ENCODE results near the gene MAGI2.

The MAGI2 gene

GRCh38 chr7:78803501-78804127 lies 649.9 kb downstream of the MAGI2 start:
- no peaks in the 10 kb centered on the region for H3K27me3 Mint-ChIP-seq
- H3K9me3 Mint-ChIP-seq = peaks cover 2% of the 10 kb centered on the region
- no peak overlapping the region for H3K27ac Mint-ChIP-seq
- no peak for DNase-seq
- H3K4me1 Mint-ChIP-seq = no peaks in the 10 kb centered on the region
- no peak overlapping the region for H3K4me3 Mint-ChIP-seq
- CTCF ChIA-PET = no interaction called here
- H3K36me3 Mint-ChIP-seq = no peaks in the 10 kb centered on the region

GRCh38 chr7:78794101-78794500 lies 659.4 kb downstream of the MAGI2 start:
- H3K4me3 Mint-ChIP-seq = no peak overlapping the region
- no peaks in the 10 kb centered on the region for H3K36me3 Mint-ChIP-seq
- no peaks in the 10 kb centered on the region for H3K27me3 Mint-ChIP-seq
- H3K9me3 Mint-ChIP-seq = peaks cover 2% of the 10 kb centered on the region
- H3K4me1 Mint-ChIP-seq = no peaks in the 10 kb centered on the region
- no peak overlapping the region for H3K27ac Mint-ChIP-seq
- no peak for DNase-seq
- CTCF ChIA-PET = no interaction called here

- Mint-ChIP-seq H3K4me3 (no peak overlapping the region), H3K9me3 (peaks cover 6% of the 10 kb centered on the region), H3K36me3 (no peaks in the 10 kb centered on the region), H3K27me3 (no peaks in the 10 kb centered on the region), H3K4me1 (no peaks in the 10 kb centered on the region), H3K27ac (no peak overlapping the region)
- no peak for DNase-seq
- CTCF ChIA-PET = no interaction called here
Measured at GRCh38 chr7:78792624-78793023, 660.8 kb downstream of the MAGI2 start.

GRCh38 chr7:78792006-78792405 lies 661.5 kb downstream of the MAGI2 start:
- Mint-ChIP-seq H3K27ac (no peak overlapping the region), H3K9me3 (peaks cover 6% of the 10 kb centered on the region), H3K4me3 (no peak overlapping the region), H3K27me3 (no peaks in the 10 kb centered on the region), H3K4me1 (no peaks in the 10 kb centered on the region), H3K36me3 (no peaks in the 10 kb centered on the region)
- CTCF ChIA-PET = no interaction called here
- no peak for DNase-seq

- CTCF ChIA-PET = no interaction called here
- no peak for DNase-seq
- no peaks in the 10 kb centered on the region for H3K36me3 Mint-ChIP-seq
- H3K27ac Mint-ChIP-seq = no peak overlapping the region
- H3K9me3 Mint-ChIP-seq = peaks cover 4% of the 10 kb centered on the region
- H3K27me3 Mint-ChIP-seq = no peaks in the 10 kb centered on the region
- H3K4me3 Mint-ChIP-seq = no peak overlapping the region
- no peaks in the 10 kb centered on the region for H3K4me1 Mint-ChIP-seq
Measured at GRCh38 chr7:78788464-78788863, 665.0 kb downstream of the MAGI2 start.

- DNase-seq = no peak
- no peaks in the 10 kb centered on the region for H3K27me3 Mint-ChIP-seq
- no peak overlapping the region for H3K27ac Mint-ChIP-seq
- H3K36me3 Mint-ChIP-seq = no peaks in the 10 kb centered on the region
- H3K4me1 Mint-ChIP-seq = no peaks in the 10 kb centered on the region
- H3K9me3 Mint-ChIP-seq = peaks cover 4% of the 10 kb centered on the region
- H3K4me3 Mint-ChIP-seq = no peak overlapping the region
- CTCF ChIA-PET = no interaction called here
Measured at GRCh38 chr7:78787854-78788253, 665.6 kb downstream of the MAGI2 start.

GRCh38 chr7:78786055-78786454 lies 667.4 kb downstream of the MAGI2 start:
- CTCF ChIA-PET = no interaction called here
- Mint-ChIP-seq H3K4me1 (no peaks in the 10 kb centered on the region), H3K4me3 (no peak overlapping the region), H3K27me3 (no peaks in the 10 kb centered on the region), H3K9me3 (peaks cover 4% of the 10 kb centered on the region), H3K36me3 (no peaks in the 10 kb centered on the region), H3K27ac (no peak overlapping the region)
- DNase-seq = no peak

- no peaks in the 10 kb centered on the region for H3K36me3 Mint-ChIP-seq
- H3K9me3 Mint-ChIP-seq = no peaks in the 10 kb centered on the region
- no peak for DNase-seq
- H3K4me1 Mint-ChIP-seq = no peaks in the 10 kb centered on the region
- no peaks in the 10 kb centered on the region for H3K27me3 Mint-ChIP-seq
- no peak overlapping the region for H3K27ac Mint-ChIP-seq
- no peak overlapping the region for H3K4me3 Mint-ChIP-seq
- CTCF ChIA-PET = no interaction called here
Measured at GRCh38 chr7:78783179-78783962, 670.1 kb downstream of the MAGI2 start.

- Mint-ChIP-seq H3K4me3 (no peak overlapping the region), H3K36me3 (no peaks in the 10 kb centered on the region), H3K4me1 (no peaks in the 10 kb centered on the region), H3K27ac (no peak overlapping the region), H3K27me3 (no peaks in the 10 kb centered on the region), H3K9me3 (no peaks in the 10 kb centered on the region)
- CTCF ChIA-PET = no interaction called here
- no peak for DNase-seq
Measured at GRCh38 chr7:78780560-78780959, 672.9 kb downstream of the MAGI2 start.

- Mint-ChIP-seq H3K27me3 (no peaks in the 10 kb centered on the region), H3K27ac (no peak overlapping the region), H3K36me3 (no peaks in the 10 kb centered on the region), H3K9me3 (no peaks in the 10 kb centered on the region), H3K4me3 (no peak overlapping the region), H3K4me1 (no peaks in the 10 kb centered on the region)
- CTCF ChIA-PET = no interaction called here
- DNase-seq = no peak
Measured at GRCh38 chr7:78779788-78780187, 673.7 kb downstream of the MAGI2 start.

- Mint-ChIP-seq H3K4me1 (no peaks in the 10 kb centered on the region), H3K4me3 (no peak overlapping the region), H3K27ac (no peak overlapping the region), H3K27me3 (no peaks in the 10 kb centered on the region), H3K9me3 (no peaks in the 10 kb centered on the region), H3K36me3 (no peaks in the 10 kb centered on the region)
- no peak for DNase-seq
- CTCF ChIA-PET = no interaction called here
Measured at GRCh38 chr7:78777829-78778228, 675.6 kb downstream of the MAGI2 start.

- H3K4me1 Mint-ChIP-seq = no peaks in the 10 kb centered on the region
- CTCF ChIA-PET = no interaction called here
- no peak for DNase-seq
- H3K4me3 Mint-ChIP-seq = no peak overlapping the region
- no peaks in the 10 kb centered on the region for H3K9me3 Mint-ChIP-seq
- H3K36me3 Mint-ChIP-seq = no peaks in the 10 kb centered on the region
- H3K27ac Mint-ChIP-seq = no peak overlapping the region
- H3K27me3 Mint-ChIP-seq = peaks cover 4% of the 10 kb centered on the region
Measured at GRCh38 chr7:78770422-78771410, 682.8 kb downstream of the MAGI2 start.

GRCh38 chr7:78769481-78770101 lies 683.9 kb downstream of the MAGI2 start:
- no peak for DNase-seq
- H3K27me3 Mint-ChIP-seq = peaks cover 4% of the 10 kb centered on the region
- CTCF ChIA-PET = no interaction called here
- no peaks in the 10 kb centered on the region for H3K4me1 Mint-ChIP-seq
- no peak overlapping the region for H3K27ac Mint-ChIP-seq
- no peak overlapping the region for H3K4me3 Mint-ChIP-seq
- H3K9me3 Mint-ChIP-seq = no peaks in the 10 kb centered on the region
- no peaks in the 10 kb centered on the region for H3K36me3 Mint-ChIP-seq

- Mint-ChIP-seq H3K9me3 (no peaks in the 10 kb centered on the region), H3K27ac (no peak overlapping the region), H3K4me1 (no peaks in the 10 kb centered on the region), H3K36me3 (no peaks in the 10 kb centered on the region), H3K4me3 (no peak overlapping the region), H3K27me3 (peaks cover 4% of the 10 kb centered on the region)
- CTCF ChIA-PET = no interaction called here
- no peak for DNase-seq
Measured at GRCh38 chr7:78768859-78769258, 684.6 kb downstream of the MAGI2 start.

All from activated naive CD4-positive, alpha-beta T cell treated with anti-CD3 and anti-CD28 coated beads, Interleukin-2, amount 10 ng/mL, durations not matched to agents 7 days and 5 days (primary cell).